ENCODE results near the gene PPP4R3A.
A peak's percentile ranks its signal among the peaks of the same experiment; 100 is the strongest.

- TF ChIP-seq CTCF (IDR thresholded peaks at IDR 0.05) (no peak), POLR2A (IDR thresholded peaks at IDR 0.05) (peak in 1 of 4 donors; percentile 7)
Observed at GRCh38 chr14:91509083-91509877, 830 bp downstream of the PPP4R3A start.

All from esophagus squamous epithelium (tissue), 4 donors.